ENCODE data around the gene SPTBN5. TPM values are rescaled to one million over a fixed set of nuclear protein-coding genes. Genes with fewer than 3 reads are reported as not detected.

Gene SPTBN5
- total RNA-seq, 1 donor from 2014 or later: 4.2 TPM

- peaks cover 2% of the 10 kb centered on the region for H3K36me3 Mint-ChIP-seq
Measured at GRCh38 chr15:41842229-41842628, 51.6 kb downstream of the SPTBN5 start.

GRCh38 chr15:41841131-41841530 is 52.7 kb downstream of the SPTBN5 start:
- DNase-seq (ENCODE audit: extremely low spot score, unreplicated experiment): no peak
- peaks cover 4% of the 10 kb centered on the region for H3K36me3 Mint-ChIP-seq
- no peaks in the 10 kb centered on the region for H3K27me3 Mint-ChIP-seq
- H3K27ac Mint-ChIP-seq: peak overlapping the region; percentile 72
- H3K4me1 Mint-ChIP-seq (ENCODE audit: unreplicated experiment): no peaks in the 10 kb centered on the region
- no peak overlapping the region for H3K4me3 Mint-ChIP-seq
- no peaks in the 10 kb centered on the region for H3K9me3 Mint-ChIP-seq
- no peak for TF ChIP-seq CTCF (conservative IDR thresholded peaks at IDR 0.05)

More at GRCh38 chr15:41842229-41842628, 51.6 kb downstream of the SPTBN5 start:
- TF ChIP-seq CTCF (conservative IDR thresholded peaks at IDR 0.05): no peak
- Mint-ChIP-seq H3K9me3 (no peaks in the 10 kb centered on the region), H3K27ac (no peak overlapping the region), H3K27me3 (no peaks in the 10 kb centered on the region), H3K4me3 (no peak overlapping the region), H3K4me1 (ENCODE audit: unreplicated experiment) (no peaks in the 10 kb centered on the region)
- DNase-seq (ENCODE audit: extremely low spot score, unreplicated experiment): no peak

DNA sequence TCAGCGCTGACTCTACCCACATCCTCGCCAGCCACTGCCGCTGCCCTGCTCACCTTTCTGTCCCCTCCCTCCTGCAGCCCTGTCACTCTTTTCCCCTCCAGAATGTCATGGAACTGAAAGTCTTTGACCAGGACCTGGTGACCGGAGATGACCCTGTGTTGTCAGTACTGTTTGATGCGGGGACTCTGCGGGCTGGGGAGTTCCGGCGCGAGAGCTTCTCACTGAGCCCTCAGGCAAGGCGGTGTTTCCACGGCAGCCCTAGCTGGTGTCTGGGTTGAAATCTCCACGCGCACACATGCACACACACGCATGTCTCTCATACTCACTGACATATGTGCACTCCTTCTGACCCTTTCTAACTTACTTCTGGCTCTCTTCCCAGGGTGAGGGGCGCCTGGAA is 53.2 kb downstream of the SPTBN5 start:
- peak overlapping the region; percentile 72 for H3K27ac Mint-ChIP-seq
- H3K36me3 Mint-ChIP-seq: peaks cover 4% of the 10 kb centered on the region
- no peak for TF ChIP-seq CTCF (conservative IDR thresholded peaks at IDR 0.05)
- DNase-seq (ENCODE audit: extremely low spot score, unreplicated experiment): no peak
- H3K4me1 Mint-ChIP-seq (ENCODE audit: unreplicated experiment): no peaks in the 10 kb centered on the region
- no peaks in the 10 kb centered on the region for H3K27me3 Mint-ChIP-seq
- H3K9me3 Mint-ChIP-seq: no peaks in the 10 kb centered on the region
- H3K4me3 Mint-ChIP-seq: no peak overlapping the region

- H3K36me3 Mint-ChIP-seq: peaks cover 4% of the 10 kb centered on the region
- TF ChIP-seq CTCF (conservative IDR thresholded peaks at IDR 0.05): no peak
- no peak for DNase-seq (ENCODE audit: extremely low spot score, unreplicated experiment)
- H3K4me1 Mint-ChIP-seq (ENCODE audit: unreplicated experiment): no peaks in the 10 kb centered on the region
- H3K9me3 Mint-ChIP-seq: no peaks in the 10 kb centered on the region
- H3K27ac Mint-ChIP-seq: no peak overlapping the region
- no peaks in the 10 kb centered on the region for H3K27me3 Mint-ChIP-seq
- H3K4me3 Mint-ChIP-seq: no peak overlapping the region
Measured at GRCh38 chr15:41839781-41840491, 53.9 kb downstream of the SPTBN5 start.

DNA sequence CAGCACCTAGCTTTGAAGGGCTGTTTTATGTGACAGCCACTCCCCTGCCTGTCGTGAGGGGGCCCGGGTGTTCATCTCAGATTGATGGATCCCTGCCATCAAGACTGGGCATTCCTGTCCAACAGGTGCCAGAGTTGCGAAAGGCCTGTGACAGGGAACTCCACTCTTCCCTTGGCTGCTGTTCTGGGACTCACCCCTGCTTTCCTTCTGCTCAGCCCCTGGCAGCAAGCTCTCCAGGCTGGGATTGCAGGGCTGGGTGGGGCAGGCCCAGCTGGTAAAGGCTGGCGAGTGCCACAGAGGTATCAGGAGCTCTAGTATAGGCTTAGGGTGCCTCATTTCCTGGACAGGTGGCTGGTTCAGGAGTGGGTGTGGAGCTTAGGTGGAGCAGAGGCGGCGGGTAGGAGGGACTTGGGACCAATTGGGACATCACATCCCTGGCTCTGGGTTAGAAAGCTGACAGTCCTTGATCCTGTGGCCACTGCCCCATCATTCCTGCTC is 55.4 kb downstream of the SPTBN5 start, which contains the start of gene PLA2G4B:
Gene PLA2G4B (plus strand): TSS at position 448 of the 498 bp plus-strand sequence. CDS start 67 bp downstream, outside the sequence.
- Mint-ChIP-seq H3K4me3 (peak within 1 kb of the TSS; percentile 22), H3K36me3 (peaks cover 4% of the 10 kb centered on the region), H3K4me1 (ENCODE audit: unreplicated experiment) (peaks cover 8% of the 10 kb centered on the region), H3K27me3 (no peaks in the 10 kb centered on the region), H3K9me3 (no peaks in the 10 kb centered on the region), H3K27ac (peak within 1 kb of the TSS; percentile 82)
- no peak for TF ChIP-seq CTCF (conservative IDR thresholded peaks at IDR 0.05)
- DNase-seq (ENCODE audit: extremely low spot score, unreplicated experiment): no peak
